Measurements from ENCODE around the gene TDRD7. TPM values are rescaled to one million over a fixed set of nuclear protein-coding genes. Genes with fewer than 3 reads are reported as not detected.
A peak's percentile ranks its signal among the peaks of the same experiment; 100 is the strongest.

Gene TDRD7
- total and polyA plus RNA-seq, 2 of the 13 experiments (the other 11 are each of a cell fraction or from before 2014, with no cell fraction given): 9.8 to 15.5 TPM

DNA sequence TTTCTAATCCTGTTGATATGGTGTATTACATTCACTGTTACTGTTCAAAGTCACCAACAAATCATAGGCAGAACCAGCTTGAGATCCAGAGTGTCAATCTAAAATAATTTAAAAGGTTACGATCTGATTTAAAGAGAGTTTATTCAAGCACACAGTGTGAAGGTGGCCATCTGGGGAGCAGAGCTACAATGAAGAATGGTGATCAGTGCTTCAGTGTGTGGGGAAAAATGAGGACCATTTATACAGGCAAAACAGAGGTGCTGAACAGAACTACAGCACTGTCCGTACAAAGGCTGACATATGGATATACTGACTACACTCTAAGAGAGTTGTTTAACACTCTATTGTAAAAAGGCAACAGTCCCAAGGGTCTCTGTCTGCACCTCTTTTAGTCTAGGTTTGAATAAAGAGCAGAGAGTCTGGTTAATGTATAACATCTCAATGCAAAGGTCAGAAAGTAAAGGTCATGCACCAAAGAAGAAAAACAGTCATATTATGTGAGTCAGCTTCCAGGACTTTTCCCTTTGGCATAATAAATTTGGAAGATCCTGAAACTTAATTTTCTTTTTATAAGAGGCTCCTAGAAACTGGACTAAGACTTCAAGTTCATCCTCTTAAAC is 29.7 kb upstream of the TDRD7 start (continued):
- TF ChIP-seq ZNF441 (CRISPR knock-in tag; IDR thresholded peaks at IDR 0.05; ENCODE audit: borderline replicate concordance): no peak
- TF ChIP-seq CREM (IDR thresholded peaks at IDR 0.05): peak; percentile 36; the same call in 1 of the 2 replicates
- no peak for TF ChIP-seq CREM (CRISPR knock-in tag; IDR thresholded peaks at IDR 0.05)
- no peak for TF ChIP-seq EZH2 (conservative IDR thresholded peaks at IDR 0.05; ENCODE audit: low read depth, low read length)
- no peak for TF ChIP-seq NCOA1 (CRISPR knock-in tag; IDR thresholded peaks at IDR 0.05)
- no peak for TF ChIP-seq IRX3 (CRISPR knock-in tag; IDR thresholded peaks at IDR 0.05; ENCODE audit: borderline replicate concordance, low read depth)
- TF ChIP-seq, protein P1, sequence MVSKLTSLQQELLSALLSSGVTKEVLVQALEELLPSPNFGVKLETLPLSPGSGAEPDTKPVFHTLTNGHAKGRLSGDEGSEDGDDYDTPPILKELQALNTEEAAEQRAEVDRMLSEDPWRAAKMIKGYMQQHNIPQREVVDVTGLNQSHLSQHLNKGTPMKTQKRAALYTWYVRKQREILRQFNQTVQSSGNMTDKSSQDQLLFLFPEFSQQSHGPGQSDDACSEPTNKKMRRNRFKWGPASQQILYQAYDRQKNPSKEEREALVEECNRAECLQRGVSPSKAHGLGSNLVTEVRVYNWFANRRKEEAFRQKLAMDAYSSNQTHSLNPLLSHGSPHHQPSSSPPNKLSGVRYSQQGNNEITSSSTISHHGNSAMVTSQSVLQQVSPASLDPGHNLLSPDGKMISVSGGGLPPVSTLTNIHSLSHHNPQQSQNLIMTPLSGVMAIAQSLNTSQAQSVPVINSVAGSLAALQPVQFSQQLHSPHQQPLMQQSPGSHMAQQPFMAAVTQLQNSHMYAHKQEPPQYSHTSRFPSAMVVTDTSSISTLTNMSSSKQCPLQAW (CRISPR knock-in tag; IDR thresholded peaks at IDR 0.05): peak; percentile 56; the same call in 1 of the 2 replicates
- no peak for TF ChIP-seq IKZF4 (CRISPR knock-in tag; IDR thresholded peaks at IDR 0.05; ENCODE audit: borderline replicate concordance, low read depth, not compliant biosample characterization)
- TF ChIP-seq ELF3 (CRISPR knock-in tag; IDR thresholded peaks at IDR 0.05): no peak
- TF ChIP-seq, protein P2, sequence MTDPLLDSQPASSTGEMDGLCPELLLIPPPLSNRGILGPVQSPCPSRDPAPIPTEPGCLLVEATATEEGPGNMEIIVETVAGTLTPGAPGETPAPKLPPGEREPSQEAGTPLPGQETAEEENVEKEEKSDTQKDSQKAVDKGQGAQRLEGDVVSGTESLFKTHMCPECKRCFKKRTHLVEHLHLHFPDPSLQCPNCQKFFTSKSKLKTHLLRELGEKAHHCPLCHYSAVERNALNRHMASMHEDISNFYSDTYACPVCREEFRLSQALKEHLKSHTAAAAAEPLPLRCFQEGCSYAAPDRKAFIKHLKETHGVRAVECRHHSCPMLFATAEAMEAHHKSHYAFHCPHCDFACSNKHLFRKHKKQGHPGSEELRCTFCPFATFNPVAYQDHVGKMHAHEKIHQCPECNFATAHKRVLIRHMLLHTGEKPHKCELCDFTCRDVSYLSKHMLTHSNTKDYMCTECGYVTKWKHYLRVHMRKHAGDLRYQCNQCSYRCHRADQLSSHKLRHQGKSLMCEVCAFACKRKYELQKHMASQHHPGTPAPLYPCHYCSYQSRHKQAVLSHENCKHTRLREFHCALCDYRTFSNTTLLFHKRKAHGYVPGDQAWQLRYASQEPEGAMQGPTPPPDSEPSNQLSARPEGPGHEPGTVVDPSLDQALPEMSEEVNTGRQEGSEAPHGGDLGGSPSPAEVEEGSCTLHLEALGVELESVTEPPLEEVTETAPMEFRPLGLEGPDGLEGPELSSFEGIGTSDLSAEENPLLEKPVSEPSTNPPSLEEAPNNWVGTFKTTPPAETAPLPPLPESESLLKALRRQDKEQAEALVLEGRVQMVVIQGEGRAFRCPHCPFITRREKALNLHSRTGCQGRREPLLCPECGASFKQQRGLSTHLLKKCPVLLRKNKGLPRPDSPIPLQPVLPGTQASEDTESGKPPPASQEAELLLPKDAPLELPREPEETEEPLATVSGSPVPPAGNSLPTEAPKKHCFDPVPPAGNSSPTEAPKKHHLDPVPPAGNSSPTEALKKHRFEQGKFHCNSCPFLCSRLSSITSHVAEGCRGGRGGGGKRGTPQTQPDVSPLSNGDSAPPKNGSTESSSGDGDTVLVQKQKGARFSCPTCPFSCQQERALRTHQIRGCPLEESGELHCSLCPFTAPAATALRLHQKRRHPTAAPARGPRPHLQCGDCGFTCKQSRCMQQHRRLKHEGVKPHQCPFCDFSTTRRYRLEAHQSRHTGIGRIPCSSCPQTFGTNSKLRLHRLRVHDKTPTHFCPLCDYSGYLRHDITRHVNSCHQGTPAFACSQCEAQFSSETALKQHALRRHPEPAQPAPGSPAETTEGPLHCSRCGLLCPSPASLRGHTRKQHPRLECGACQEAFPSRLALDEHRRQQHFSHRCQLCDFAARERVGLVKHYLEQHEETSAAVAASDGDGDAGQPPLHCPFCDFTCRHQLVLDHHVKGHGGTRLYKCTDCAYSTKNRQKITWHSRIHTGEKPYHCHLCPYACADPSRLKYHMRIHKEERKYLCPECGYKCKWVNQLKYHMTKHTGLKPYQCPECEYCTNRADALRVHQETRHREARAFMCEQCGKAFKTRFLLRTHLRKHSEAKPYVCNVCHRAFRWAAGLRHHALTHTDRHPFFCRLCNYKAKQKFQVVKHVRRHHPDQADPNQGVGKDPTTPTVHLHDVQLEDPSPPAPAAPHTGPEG (CRISPR knock-in tag; IDR thresholded peaks at IDR 0.05): no peak
- TF ChIP-seq JDP2 (CRISPR knock-in tag; IDR thresholded peaks at IDR 0.05; ENCODE audit: borderline replicate concordance): no peak
- TF ChIP-seq DPF2 (CRISPR knock-in tag; IDR thresholded peaks at IDR 0.05; ENCODE audit: borderline replicate concordance, low read depth): 0 out of 2 replicates have a peak, but pooled peaks have one; percentile 56
- TF ChIP-seq BHLHE40 (IDR thresholded peaks at IDR 0.05; ENCODE audit: low read length): no peak
- peak; percentile 60; the same call in 1 of the 2 replicates for TF ChIP-seq HOXA5 (CRISPR knock-in tag; IDR thresholded peaks at IDR 0.05)
- TF ChIP-seq ZKSCAN8 (CRISPR knock-in tag; IDR thresholded peaks at IDR 0.05; ENCODE audit: borderline replicate concordance): no peak
- no peak for TF ChIP-seq ZNF546 (CRISPR knock-in tag; conservative IDR thresholded peaks at IDR 0.05)
- TF ChIP-seq, protein P3, sequence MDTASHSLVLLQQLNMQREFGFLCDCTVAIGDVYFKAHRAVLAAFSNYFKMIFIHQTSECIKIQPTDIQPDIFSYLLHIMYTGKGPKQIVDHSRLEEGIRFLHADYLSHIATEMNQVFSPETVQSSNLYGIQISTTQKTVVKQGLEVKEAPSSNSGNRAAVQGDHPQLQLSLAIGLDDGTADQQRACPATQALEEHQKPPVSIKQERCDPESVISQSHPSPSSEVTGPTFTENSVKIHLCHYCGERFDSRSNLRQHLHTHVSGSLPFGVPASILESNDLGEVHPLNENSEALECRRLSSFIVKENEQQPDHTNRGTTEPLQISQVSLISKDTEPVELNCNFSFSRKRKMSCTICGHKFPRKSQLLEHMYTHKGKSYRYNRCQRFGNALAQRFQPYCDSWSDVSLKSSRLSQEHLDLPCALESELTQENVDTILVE (CRISPR knock-in tag; IDR thresholded peaks at IDR 0.05): no peak
- TF ChIP-seq ZFAT (CRISPR knock-in tag; conservative IDR thresholded peaks at IDR 0.05): no peak
- 0 out of 2 replicates have a peak, but pooled peaks have one; percentile 26 for TF ChIP-seq ZNF605 (CRISPR knock-in tag; IDR thresholded peaks at IDR 0.05)
- no peak for TF ChIP-seq CHD2 (IDR thresholded peaks at IDR 0.05; ENCODE audit: low read depth, low read length)
- TF ChIP-seq TCF7 (IDR thresholded peaks at IDR 0.05; ENCODE audit: low read depth): peak; percentile 8; the same call in 1 of the 2 replicates
- TF ChIP-seq TEAD3 (CRISPR knock-in tag; optimal IDR thresholded peaks at IDR 0.05; ENCODE audit: borderline replicate concordance): peak; percentile 55
- peak; percentile 58; the same call in 1 of the 2 replicates for TF ChIP-seq ISL2 (CRISPR knock-in tag; IDR thresholded peaks at IDR 0.05)
- peak; percentile 75 for TF ChIP-seq HNF4A (CRISPR knock-in tag; IDR thresholded peaks at IDR 0.05)

All from HepG2 (cell line).